Hematopoietic multipotent progenitor cell (in vitro differentiated cells): Measurements from ENCODE around the gene TCAIM. TPM values are rescaled to one million over a fixed set of nuclear protein-coding genes. Genes with fewer than 3 reads are reported as not detected.
"Not testable (repeated sequence)": the region's sequence is repeated elsewhere in the genome, so short reads cannot be mapped to it uniquely, and the experiment has no call there.

Experiments used
- DNase-seq, 3 donors: peaks; one replicate each; pipeline ENCODE4 v3.0.0-alpha.2; 2011 to 2015; ENCODE audit warnings: low read depth in 2 of 3, low spot score in 2 of 3
- total RNA-seq: library from RNA; depleted of rRNA; stranded (reverse); fragments of >200 nt; gene quantifications from one replicate; pipeline ENCODE4 v1.2.3, GENCODE V29; 2012

TCAIM gene
- total RNA-seq, 1 donor = 12.7 TPM

DNA sequence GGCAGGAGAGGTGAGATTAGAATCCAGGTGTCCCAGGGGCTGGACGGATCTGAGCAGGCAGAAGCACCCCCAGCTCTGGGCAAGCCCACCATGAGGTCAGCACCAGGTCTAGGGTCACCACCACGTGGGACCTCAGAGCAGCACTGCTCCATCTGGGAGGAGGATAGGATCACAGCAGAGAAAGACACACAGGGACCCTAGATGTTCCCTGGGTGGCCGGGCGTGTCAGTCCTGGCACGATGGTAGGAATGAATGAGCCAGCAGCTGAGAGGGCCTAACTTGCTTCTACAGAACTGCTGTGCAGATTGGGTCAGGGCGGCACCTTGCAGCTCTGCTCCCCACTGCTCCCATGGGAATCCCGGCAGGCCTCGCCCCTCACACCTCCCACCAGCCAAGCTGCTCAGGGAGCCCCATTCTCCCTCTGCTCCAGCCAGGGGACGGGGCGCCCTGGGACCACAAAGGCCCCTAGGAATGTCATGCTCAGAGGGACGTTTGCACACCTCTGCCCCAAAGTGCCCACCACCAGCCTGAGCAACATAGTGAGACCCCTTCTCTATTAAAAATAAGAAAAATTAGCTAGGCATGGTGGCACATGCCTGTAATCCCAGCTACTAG, 72.6 kb downstream of the TCAIM start:
- no peak for DNase-seq

DNA sequence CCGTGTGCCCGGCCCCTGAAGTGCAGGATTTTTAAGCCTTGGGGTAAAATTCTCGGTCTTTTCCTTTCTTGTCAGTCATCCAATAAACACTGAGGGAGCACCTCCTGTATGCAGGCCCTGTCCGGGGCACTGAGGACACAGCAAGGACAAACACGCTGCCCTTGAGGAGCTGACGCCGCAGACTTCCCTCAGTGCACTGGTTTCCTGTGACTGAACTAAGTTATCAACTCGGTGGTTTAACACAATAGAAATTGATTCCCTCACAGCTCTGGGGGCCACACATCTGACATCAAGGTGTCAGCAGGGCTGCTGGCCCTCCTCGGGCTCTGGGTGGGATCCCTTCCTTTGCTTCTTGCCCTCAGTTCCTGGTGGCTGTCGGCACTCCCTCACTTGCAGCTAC, 73.8 kb downstream of the TCAIM start:
- no peak for DNase-seq

DNA sequence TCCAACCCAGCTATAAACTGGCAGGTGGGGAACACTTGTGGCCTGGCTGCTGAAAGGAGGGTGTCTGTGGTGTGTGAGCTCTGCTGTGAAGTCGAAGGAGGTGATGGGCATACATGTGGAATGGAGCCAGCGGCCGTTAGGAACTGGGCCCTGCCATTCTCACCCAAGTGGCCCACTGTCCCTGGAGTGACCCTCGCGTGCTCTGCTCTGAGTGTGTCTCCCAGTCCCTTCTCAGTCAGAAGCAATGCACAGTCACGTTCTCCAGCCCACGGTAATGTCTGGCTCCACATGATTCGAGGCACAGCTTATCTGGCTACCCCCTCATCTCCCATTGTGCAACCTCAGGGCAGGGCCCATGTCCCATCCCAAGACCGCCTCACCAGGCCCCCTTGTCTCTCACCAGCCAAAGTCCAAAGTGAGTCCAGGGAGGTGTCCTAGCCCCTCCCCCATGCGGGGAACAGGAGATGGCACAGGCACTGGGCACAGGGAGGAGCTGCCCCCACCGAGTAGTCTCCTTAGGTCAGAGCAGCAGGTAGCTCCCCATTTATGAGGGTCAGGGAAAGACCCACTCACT, 76.0 kb downstream of the TCAIM start:
- no peak for DNase-seq

DNA sequence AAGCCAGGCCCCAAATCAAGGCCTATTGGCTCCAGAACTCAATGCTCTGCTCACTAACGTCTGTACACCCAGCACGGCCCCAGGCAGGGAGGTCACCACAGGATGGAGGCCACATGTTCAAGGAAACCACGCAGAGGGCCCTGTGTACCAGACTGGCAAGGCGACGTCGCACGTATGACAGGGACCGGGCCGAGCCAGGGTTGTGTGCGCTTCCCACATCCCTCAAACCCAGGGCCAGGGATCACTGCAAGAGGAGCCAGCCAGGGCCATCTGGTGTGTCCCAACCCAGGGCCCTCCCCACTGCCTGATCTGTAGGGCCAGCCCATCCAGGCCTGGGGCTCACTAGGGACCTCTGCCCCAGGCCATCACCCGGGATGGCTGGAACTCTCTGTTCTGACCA, 76.9 kb downstream of the TCAIM start:
- no peak for DNase-seq

DNA sequence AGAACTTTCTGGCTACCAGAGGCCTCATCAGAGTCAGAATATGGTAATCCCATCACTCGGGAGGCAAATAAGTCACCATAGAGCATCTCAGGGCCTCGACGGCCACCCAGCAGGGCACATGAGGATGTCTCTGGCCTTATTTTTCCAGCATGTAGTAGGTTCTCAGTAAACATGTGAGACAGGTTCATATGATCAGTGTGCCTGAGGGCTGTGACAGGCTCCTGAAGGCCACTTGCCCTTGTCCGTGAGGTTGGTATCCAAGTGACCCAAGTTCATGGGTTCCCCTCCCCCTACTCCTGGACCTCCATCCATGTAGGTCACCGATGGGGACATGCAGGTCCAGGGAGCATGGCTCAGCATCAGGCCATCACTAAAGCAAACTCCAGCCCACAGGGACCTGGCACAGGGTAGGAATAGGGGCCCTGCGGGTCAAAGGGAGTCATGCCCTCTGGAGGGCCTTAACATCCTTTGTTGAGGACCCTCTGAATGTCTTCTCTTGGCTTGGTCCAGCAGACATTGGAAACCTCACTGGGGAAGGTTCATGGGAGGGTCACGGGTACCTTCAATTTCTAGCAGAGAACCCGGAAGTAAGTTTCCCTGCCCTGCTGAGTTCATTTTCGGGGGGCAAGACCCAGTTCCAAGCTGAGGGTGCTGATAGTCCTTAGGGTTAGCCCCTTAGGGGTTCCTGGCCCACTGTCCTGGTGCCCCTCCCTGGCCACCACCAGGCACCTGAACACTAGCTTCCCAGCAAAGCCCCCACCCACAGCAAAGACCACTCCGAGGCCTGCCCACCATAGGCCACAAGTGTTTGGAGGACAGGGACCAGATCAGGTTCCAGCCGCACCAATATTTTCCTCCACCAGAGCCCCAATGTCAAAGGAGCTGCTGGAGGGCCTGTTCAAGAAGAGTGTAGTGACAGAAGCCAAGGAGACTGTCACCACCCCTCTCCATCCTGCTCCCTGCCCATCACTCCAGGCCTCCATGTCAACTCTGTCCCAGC, 77.8 kb downstream of the TCAIM start:
- DNase-seq = no peak

DNA sequence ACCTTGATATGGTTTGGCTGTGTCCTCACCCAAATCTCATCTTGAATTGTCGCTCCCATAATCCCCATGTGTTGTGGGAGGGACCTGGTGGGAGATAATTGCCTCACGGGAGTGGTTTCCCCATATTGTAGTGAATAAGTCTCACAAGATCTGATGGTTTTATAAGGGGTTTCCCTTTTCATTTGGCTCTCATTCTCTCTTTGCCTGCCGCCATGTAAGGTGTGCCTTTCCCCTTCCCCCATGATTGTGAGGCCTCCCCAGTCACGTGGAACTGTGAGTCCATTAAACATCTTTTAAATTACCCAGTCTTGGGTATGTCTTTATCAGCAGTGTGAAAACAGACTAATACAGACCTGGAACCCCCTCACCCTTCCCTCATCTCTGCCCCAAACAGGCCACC, 79.6 kb downstream of the TCAIM start:
- DNase-seq = not testable (repeated sequence)

DNA sequence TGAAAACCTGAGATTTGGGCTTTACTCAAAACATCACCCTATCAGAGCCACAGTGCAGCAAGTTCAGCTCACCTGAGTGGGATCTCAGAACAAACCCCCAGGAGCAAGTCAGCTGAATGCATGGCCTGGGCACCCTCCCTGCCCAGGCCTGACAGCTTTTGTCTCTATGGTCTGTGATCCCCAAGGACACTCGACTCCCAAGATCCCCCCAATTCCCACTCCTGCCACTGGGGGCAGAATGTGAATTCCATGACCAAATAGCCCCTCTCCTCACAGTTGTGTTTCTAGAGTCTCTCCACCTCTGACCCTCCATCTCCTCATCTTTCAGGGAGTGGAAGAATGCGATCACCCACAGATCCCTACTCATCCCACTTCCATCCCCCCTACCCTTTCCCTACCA, 80.0 kb downstream of the TCAIM start:
- DNase-seq = no peak

DNA sequence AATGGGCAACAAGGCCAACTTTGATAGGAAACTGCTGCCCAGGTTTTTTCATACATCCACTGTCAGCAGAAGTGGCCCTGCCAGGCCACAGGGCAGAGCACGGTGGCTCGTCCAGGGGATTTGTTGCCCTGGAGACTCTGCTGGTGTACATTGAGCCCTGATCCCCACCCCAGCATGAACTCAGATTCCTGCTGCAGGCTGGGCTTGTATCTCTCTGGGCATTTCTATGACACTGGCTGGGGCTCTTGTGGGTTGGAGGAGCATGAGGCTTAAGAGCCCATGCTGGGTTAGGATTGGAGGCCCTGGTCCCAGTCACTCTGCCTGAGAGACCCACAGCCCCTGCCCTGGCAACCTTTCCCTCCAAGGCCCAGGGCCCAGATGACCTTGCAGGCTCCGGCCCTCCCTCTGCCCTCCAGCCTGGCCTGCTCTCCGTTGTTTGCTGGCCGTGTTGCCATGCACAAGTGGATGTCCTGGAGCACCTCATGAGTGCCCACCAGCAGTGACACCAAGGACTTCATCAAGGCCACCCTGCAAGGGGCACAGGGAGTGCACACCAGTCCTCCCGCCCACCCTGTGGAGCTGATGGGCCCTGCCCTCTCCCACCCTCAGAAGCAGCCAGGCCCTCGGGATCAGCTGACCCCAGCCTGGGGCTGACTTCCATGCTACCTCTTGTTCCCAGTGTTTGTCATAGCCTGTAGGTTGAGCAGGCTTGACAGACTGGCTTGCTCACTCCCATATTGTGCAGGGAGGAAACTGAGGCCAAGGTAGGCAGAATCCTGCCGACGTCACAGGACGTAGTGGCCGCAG, 80.8 kb downstream of the TCAIM start:
- no peak for DNase-seq

DNA sequence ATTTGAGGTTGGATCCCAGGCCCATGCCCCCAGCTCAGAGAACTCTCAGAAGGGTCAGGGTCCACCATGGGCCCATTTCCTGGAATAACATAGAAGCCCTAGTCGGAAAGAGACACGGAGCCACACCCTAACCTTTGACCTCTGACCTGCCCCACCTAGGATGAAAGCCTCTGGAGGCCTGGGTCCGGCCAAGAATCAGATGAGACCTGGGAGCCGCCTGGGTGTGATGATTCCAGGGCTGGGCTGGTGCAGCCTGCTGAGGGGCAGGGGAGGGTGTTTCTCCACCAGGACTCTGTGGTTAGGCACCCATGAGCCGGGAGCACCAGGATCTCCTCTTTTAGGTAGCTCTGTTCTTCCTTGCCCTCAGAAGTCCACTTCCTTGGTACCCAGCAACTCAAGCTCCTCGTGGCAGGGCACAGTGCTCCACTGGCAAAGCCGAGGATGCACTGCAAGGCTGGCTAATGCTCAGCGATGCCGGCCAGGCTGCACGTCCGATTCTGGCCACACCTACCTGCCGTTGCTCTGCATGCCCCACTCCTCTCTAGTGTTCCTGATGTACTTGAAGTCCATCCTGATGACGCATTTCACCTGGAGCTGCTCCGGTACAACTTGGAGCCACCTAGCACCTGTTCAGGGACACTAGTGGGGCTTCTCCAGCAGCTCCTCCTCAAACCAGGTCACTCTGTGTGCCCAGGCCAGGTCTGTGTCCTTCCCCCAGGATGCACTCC, 81.5 kb downstream of the TCAIM start:
- no peak for DNase-seq

DNA sequence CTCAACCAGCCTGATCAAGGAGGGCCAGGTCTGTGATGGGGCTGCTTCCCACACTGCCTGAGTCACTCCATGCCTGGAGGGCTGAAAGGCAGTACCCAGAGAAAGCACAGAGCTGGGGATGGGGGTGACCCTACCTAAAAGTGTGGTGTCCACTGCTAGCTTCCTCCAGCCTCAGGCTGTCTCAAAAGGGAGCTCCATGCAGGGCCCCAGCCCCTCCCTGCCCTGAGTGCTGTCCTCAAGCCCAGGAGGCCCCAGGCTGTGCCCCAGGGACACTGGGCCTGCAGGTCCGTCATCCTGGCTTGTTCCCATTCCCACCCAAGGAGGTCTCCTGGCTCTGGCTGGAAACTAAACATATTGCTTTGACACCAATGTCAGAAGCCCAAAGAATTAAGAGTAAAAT, 82.1 kb downstream of the TCAIM start:
- DNase-seq = no peak

DNA sequence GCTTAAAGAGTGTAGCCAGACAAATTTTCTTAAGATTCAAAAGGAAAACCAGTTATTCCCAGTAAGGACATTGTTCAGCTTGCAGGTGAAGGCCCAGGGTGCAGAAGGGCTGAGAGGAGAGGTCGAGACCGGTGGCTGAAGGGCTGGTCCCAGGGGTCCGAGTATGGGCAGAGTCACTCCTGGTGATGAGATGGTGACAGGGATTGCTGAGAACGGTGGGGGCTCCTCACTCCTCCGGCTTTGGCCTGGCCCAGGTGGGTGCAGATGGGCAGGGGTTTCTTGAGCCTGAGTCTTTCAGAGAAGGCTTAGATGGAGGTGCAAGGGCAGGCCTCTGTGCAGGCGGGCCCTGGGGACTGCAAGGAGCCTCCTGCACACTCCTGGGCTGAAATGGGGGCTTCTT, 82.7 kb downstream of the TCAIM start:
- DNase-seq = no peak

DNA sequence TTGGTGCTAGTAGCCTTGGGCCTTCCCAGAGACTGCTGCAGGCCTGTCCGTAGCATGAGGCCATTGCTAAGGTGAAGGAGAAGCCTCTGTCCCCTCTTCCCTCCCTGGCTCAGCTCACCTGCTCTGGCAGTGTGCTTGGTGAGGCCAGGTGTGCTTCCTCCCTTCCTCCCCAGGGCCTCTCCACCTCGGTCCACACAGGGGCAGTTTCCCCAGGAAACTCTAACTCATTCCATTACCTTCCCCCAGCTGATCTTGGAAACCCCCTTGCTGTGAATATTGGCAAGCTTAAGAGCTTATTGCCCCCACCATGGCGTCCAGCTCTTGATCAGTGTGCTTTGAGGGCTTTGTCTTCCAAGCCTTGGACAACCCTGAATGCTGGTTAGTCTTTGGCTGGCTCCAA, 86.2 kb downstream of the TCAIM start:
- DNase-seq = no peak

DNA sequence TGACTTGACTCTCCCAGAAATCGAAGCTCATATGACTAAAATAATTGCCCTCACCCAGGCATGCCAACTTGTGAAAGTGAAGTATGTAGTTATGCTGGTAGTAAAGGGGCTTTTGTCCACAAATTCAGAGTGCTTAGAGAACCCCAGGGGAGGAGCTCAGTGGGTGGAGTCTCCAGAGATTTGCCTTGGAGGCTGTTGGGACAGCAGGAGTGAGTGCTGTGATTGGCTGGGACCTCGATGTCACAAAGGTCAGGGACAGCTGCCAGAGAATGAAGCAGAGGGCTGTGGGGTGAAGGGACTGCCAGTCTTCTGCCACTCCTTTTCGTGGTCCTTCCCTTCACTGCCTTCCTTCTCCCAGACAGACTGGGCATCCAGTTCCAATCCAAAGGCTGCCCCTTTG, 89.1 kb downstream of the TCAIM start:
- no peak for DNase-seq

DNA sequence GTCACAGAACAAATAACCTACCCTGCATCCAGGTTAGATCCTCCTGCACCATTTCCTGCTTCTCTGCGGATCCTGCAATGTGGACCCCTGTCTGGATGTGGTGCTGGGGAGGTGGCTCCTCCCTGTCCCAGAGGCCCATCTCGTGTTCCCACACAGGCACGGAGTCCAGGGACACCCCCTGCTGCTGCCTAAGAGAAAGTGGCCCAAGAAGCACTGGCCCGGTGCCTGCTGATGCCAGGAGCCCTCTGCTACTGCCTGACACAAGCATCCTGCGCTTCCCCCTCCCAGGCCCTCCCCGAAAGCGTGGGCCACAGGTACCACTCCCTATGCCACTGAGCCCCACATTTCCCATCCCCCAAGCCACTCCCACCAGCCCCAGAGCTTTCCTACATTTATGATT, 90.3 kb downstream of the TCAIM start:
- no peak for DNase-seq

DNA sequence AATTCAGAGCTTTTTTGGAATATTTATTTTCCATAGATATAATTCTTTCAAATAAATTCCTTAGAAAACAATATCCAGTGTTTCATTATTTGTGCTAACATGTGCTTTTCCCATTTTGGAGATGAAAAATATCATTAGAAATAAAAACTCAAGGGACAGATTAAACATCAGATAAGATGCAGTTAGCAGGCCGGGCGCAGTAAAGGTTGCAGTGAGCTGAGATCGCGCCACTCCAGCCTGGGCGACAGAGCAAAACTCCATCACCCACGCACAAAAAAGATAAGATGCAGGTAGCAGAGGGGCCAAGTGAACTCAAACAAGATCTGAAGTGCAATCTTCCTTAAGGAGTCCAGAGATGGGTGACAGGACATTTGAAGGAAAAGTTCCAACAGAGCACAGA, 90.9 kb downstream of the TCAIM start:
- no peak for DNase-seq

DNA sequence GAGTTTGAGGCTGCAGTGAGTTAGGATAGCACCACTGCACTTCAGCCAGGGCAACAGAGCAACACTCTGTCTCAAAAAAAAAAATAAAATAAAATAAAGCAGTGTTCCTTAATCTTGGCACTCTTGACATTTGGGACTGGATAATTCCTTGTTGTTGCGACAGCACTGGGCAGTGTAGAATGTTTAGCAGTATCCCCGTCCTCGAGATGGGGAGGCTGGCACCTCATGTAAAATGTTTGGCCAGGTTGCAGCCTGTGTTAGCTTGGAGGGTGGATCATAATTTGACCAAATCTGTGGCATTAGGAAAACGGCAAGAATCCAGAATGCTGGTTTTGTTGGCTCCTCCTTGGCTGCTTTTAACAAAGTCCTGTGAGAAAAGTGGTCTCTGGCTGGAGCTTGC, 91.9 kb downstream of the TCAIM start:
- no peak for DNase-seq

DNA sequence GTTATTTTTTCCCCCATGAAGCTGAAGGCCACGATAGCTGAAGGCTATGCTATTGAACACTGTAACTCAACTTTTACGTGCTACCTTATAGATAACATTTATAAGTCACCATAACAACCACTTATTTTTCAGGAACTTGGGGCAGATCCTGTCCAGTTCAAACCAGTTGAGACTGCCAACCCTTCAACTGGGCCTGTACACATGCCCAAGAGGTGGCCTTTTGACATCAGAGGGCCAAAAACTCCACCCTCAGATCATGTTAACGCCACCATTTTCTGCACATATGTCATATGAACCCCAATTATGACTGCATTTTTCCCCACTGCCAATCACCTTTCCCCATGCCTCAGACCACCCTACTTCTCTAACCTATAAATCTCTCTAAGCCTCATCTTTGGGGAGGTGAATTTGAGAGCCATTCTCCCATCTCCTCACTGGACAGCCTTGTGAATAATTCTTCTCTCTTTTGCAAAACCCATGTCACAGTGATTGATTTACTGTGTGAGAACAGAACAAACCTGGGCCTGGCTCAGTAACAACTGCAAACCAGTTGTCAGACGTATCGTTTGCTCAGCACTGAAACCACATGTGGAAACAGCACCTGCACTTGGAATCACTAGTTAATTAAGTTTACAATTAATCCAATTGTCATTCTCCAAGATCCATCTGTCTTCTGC, 96.4 kb downstream of the TCAIM start:
- DNase-seq = no peak

DNA sequence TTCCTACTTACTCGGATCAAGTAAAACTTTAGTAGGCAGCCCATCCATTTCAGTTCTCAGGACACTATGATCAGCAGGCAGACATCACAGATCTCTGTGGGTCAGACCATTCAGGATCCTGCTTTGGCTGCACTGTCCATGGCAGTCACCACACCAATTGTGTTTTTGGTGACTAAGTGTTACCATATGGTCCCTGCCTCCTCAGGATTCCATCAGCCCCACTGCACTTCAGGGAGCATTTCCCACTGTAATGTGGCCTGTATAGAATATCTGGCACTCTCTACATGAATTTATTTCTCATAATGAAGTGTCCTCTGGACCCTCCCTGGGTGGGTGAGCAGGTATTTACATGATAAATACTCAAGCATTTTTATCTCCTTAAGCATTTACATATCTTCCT, 97.6 kb downstream of the TCAIM start:
- DNase-seq = no peak

DNA sequence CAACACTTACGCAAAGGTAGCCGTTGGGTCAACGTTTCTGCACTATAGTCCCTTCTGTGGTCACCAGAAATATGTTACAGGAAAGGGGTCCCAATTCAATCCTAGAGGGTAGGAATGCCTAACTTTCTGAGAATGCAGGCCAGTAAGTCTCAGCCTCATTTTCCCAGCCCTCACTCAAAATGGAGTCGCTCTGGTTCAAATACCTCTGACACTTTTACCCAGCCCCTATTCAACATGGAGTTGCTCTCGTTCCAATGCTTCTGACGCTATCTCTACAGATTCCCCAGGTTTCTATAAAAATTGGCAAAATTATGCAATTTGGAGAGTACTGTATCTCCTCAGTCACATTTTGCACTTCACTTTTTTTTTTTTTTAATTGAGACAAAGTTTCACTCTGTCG, 99.2 kb downstream of the TCAIM start:
- no peak for DNase-seq
